ENCODE data around the gene SHISAL1. TPM values are rescaled to one million over a fixed set of nuclear protein-coding genes. Genes with fewer than 3 reads are reported as not detected.

SHISAL1 gene
- total RNA-seq, 1 experiment from 2014 or later, result 49.6 TPM

GRCh38 chr22:44348971-44349560 is 36.3 kb upstream of the SHISAL1 start:
- peak; percentile 39 for DNase-seq

GRCh38 chr22:44347549-44347948 is 34.8 kb upstream of the SHISAL1 start:
- Histone ChIP-seq H3K27me3 (no peaks in the 10 kb centered on the region), H3K36me3 (no peaks in the 10 kb centered on the region), H3K4me3 (no peak overlapping the region), H3K9me3 (no peaks in the 10 kb centered on the region)
- no peak for DNase-seq

More at GRCh38 chr22:44348971-44349560, 36.3 kb upstream of the SHISAL1 start:
- Histone ChIP-seq H3K36me3 (no peaks in the 10 kb centered on the region), H3K4me3 (no peak overlapping the region), H3K9me3 (no peaks in the 10 kb centered on the region), H3K27me3 (no peaks in the 10 kb centered on the region)

GRCh38 chr22:44347080-44347479 is 34.3 kb upstream of the SHISAL1 start:
- no peaks in the 10 kb centered on the region for H3K27me3 ChIP-seq
- no peaks in the 10 kb centered on the region for H3K36me3 ChIP-seq
- no peak overlapping the region for H3K4me3 ChIP-seq
- H3K9me3 ChIP-seq, result no peaks in the 10 kb centered on the region
- DNase-seq, result no peak

- no peak for DNase-seq
- Histone ChIP-seq H3K9me3 (no peaks in the 10 kb centered on the region), H3K27me3 (no peaks in the 10 kb centered on the region), H3K36me3 (no peaks in the 10 kb centered on the region), H3K4me3 (no peak overlapping the region)
These were observed 33.1 kb upstream of the SHISAL1 start for GRCh38 chr22:44345872-44346271.

GRCh38 chr22:44344407-44344806 is 31.7 kb upstream of the SHISAL1 start:
- H3K36me3 ChIP-seq, result no peaks in the 10 kb centered on the region
- no peak for DNase-seq
- no peaks in the 10 kb centered on the region for H3K27me3 ChIP-seq
- no peaks in the 10 kb centered on the region for H3K9me3 ChIP-seq
- H3K4me3 ChIP-seq, result no peak overlapping the region

- H3K27me3 ChIP-seq, result no peaks in the 10 kb centered on the region
- no peak overlapping the region for H3K4me3 ChIP-seq
- no peak for DNase-seq
- no peaks in the 10 kb centered on the region for H3K36me3 ChIP-seq
- H3K9me3 ChIP-seq, result no peaks in the 10 kb centered on the region
These were observed 29.7 kb upstream of the SHISAL1 start for GRCh38 chr22:44342347-44342956.

- H3K27me3 ChIP-seq, result no peaks in the 10 kb centered on the region
- H3K9me3 ChIP-seq, result no peaks in the 10 kb centered on the region
- no peak overlapping the region for H3K4me3 ChIP-seq
- H3K36me3 ChIP-seq, result no peaks in the 10 kb centered on the region
- peak; percentile 46 for DNase-seq
These were observed 28.9 kb upstream of the SHISAL1 start for GRCh38 chr22:44341431-44342346.

GRCh38 chr22:44340271-44341239 is 27.8 kb upstream of the SHISAL1 start:
- H3K9me3 ChIP-seq, result no peaks in the 10 kb centered on the region
- DNase-seq, result no peak
- H3K36me3 ChIP-seq, result no peaks in the 10 kb centered on the region
- no peak overlapping the region for H3K4me3 ChIP-seq
- no peaks in the 10 kb centered on the region for H3K27me3 ChIP-seq

GRCh38 chr22:44338906-44339305 is 26.2 kb upstream of the SHISAL1 start:
- Histone ChIP-seq H3K36me3 (no peaks in the 10 kb centered on the region), H3K27me3 (no peaks in the 10 kb centered on the region), H3K4me3 (no peak overlapping the region), H3K9me3 (no peaks in the 10 kb centered on the region)
- DNase-seq, result no peak

- H3K9me3 ChIP-seq, result no peaks in the 10 kb centered on the region
- no peaks in the 10 kb centered on the region for H3K36me3 ChIP-seq
- peak; percentile 71 for DNase-seq
- H3K4me3 ChIP-seq, result no peak overlapping the region
- H3K27me3 ChIP-seq, result no peaks in the 10 kb centered on the region
These were observed 25.5 kb upstream of the SHISAL1 start for GRCh38 chr22:44338177-44338810.

- Histone ChIP-seq H3K36me3 (no peaks in the 10 kb centered on the region), H3K27me3 (no peaks in the 10 kb centered on the region), H3K4me3 (no peak overlapping the region), H3K9me3 (no peaks in the 10 kb centered on the region)
- peak; percentile 86 for DNase-seq
These were observed 24.9 kb upstream of the SHISAL1 start for GRCh38 chr22:44337678-44338004.

- Histone ChIP-seq H3K9me3 (no peaks in the 10 kb centered on the region), H3K27me3 (no peaks in the 10 kb centered on the region), H3K36me3 (no peaks in the 10 kb centered on the region), H3K4me3 (no peak overlapping the region)
- no peak for DNase-seq
These were observed 24.4 kb upstream of the SHISAL1 start for GRCh38 chr22:44336962-44337677.

GRCh38 chr22:44335903-44336803 is 23.4 kb upstream of the SHISAL1 start:
- no peak for DNase-seq
- no peaks in the 10 kb centered on the region for H3K27me3 ChIP-seq
- no peaks in the 10 kb centered on the region for H3K36me3 ChIP-seq
- H3K9me3 ChIP-seq, result no peaks in the 10 kb centered on the region
- no peak overlapping the region for H3K4me3 ChIP-seq

GRCh38 chr22:44335066-44335839 is 22.5 kb upstream of the SHISAL1 start:
- Histone ChIP-seq H3K9me3 (no peaks in the 10 kb centered on the region), H3K27me3 (no peaks in the 10 kb centered on the region), H3K4me3 (no peak overlapping the region), H3K36me3 (no peaks in the 10 kb centered on the region; the same call in none of the 2 replicates)
- no peak for DNase-seq
